HPDE6-E6E7 (cell line): Measurements from ENCODE around the gene LRP6.
"Not testable (repeated sequence)": the region's sequence is repeated elsewhere in the genome, so short reads cannot be mapped to it uniquely, and the experiment has no call there.

Experiments
- DNase-seq: peaks from one replicate; pipeline ENCODE4 v3.0.0; 2011; ENCODE audit warnings: missing footprints; ENCODE audit errors: extremely low spot score

The LRP6 gene

DNA sequence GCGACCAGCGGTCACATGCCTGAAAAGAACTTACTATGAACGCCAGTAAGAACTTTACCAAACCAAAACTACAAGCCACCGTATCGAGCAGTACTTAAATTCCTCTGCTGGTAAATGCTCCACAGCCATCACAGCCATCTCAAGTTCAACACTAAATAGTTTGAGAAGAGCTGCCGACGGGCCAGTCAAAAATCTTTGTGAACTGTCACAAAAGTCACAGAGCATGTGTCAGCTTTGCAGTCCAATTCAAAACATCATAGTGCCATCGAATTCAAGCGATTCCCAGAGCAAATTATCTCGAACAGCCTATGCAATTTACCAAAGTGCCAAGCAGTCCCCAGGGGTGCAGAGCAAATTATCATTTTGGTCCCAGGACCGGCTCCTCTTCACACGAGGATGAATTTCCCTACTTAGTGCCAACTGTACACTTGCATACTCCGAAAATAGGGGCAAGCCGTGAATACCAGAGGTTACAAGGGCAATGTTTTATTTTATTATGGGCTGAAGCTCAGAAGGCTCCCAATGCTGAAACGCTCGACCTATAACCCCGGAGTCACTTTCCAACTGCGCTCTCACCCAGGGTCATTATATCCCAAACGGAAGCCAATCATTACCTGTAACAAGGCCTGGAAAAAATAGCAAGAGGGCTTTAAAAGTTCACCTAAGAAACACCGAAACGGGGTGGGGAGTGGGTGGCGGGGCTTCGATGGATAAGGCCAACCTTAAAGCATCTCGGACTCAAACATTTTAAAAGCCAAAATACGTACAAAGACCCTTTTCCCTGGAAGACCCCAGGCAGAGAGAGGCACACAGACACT is 1.1 kb downstream of the LRP6 start:
- peak; percentile 10 for DNase-seq

DNA sequence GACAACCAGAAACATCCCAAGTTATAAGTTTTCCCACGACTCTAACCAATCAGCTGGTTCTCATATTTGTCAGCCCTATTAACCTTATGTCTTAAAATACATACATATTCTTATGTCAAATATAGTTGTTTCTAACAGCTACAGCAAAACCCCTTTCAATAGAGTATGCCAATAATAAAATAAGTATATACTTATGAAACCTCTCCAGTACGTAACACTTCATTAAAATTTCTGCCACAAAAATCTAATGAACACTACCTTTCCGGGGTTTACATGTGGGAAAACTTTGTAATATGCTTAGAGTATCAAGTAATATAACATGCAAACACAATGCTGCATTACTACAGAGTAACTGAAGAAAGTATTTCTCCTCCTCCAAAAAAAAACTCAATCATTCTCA is 1.8 kb downstream of the LRP6 start:
- DNase-seq: no peak

DNA sequence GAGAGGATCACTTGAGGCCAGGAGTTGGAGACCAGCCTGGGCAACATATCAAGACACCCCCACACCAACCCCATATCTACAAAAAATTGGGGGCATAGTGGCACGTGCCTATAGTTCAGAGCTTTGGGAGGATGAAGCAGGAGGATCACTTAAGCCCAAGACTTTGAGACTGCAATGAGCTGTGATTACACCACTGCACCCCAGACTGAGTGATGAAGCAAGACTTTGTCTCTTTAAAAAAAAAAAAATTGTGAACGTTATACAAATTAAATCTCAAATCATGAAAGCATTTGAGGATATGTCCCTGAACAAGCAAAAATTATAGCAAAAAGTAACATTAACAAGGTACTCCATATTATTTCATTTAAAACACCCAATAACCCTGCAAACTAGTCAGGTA is 2.9 kb downstream of the LRP6 start:
- no peak for DNase-seq

- not testable (repeated sequence) for DNase-seq
Measured at GRCh38 chr12:12256291-12256757, 10.5 kb downstream of the LRP6 start.

DNA sequence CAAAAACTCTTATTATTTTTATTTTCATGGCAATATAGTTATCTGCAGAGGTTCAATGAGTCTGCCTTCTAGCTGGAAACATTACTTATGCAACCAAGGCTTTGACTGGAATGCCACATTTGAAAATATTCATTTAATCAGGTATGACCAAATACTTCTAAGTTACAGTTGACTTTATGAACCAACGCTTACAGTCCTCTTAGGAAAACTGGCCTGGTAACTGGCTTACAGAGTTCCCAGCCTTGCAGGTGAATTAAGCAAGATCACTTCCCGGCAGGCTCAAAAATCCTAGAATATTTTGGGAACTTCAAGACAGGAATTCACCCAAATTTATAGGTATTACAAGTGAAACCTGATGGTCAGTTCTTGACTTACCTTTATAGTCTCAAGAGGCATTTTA is 12.3 kb downstream of the LRP6 start:
- DNase-seq: no peak

DNA sequence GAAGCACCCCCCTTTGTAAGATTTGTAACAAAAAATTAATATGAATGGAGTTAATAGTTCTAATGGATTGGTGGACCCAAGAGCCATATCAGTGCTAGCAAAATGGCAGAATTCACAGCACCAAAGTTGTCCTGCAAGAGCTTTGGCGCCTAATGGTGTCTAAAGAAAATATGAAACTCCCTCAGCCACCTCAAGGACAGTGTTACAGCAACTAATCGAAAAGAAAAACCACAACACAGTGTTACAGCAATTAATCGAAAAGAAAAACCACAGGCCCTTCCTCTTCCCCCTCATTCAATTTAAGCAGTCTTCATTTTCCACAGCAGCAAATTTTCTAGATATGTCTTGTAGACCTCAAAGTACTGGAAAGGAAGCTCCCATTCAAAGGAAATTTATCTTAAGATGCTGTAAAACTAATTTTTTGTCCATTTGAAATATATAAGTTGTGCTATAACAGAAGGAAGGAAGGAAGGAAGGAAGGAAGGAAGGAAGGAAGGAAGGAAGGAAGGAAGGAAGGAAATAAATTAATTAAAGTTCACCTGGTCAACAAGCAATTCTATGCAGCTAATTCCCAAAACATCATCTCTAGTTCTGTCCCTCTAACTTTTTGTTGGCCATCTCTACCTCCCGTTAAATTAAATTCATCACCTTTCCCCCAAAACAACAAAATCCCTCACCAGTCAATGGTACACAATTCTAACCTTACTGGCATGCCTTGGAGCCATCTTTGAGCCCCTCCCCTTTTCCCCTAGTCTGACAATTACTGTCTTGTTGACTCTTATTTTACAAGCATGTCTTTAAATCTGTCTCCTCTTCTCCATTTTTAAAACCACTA is 17.4 kb downstream of the LRP6 start:
- no peak for DNase-seq

- no peak for DNase-seq
Measured at GRCh38 chr12:12247584-12247983, 19.3 kb downstream of the LRP6 start.

DNA sequence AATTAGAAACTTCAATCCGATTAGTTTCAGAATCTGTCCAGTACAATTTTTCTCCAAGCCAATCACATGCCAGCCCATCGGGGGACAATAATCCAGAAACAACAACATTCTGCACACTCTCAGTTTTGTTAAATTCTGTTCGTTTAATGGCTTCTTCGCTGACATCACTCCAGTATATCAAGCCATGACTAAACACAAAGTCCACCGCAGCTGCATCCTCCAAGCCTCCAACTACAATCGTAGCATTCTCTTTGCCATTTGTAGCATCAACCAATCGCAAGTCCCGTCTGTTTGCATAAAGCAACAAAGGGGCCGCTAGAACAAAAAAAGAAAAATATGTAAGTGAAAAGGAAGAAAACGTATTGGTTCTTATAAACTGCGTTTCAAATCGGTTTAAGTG is 22.5 kb downstream of the LRP6 start:
- no peak for DNase-seq

DNA sequence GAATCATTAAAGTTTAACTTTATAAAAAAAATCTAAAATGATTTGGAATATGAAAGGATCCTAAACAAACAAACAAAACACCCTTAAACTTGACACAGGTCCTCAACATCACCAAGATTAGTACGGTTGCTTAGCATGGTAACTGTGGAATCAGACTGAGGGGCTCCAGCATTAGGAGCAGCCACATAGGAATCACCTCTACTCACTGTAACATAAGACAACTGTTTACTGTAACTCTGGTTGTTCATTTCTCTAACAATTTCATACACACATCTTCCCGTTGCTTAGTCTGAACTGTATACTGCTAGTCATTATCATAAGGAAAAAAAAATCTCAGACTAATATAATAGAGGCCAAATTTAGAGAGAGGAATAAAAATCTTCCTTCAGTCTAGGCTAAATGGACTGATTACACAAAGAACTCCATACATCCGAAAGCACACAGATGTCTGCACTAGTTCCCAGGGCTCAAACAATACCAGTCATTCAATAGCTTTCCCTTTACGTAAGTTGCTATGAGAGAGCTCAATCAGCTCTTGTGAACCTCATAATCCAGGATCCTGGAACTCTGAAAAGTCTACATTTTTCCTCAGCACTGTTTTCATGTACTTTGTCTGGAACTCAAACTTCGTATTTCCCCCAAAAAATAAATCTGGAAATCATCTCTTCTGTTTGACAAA is 26.0 kb downstream of the LRP6 start:
- DNase-seq: no peak

GRCh38 chr12:12239127-12239526 is 27.7 kb downstream of the LRP6 start:
- DNase-seq: no peak

DNA sequence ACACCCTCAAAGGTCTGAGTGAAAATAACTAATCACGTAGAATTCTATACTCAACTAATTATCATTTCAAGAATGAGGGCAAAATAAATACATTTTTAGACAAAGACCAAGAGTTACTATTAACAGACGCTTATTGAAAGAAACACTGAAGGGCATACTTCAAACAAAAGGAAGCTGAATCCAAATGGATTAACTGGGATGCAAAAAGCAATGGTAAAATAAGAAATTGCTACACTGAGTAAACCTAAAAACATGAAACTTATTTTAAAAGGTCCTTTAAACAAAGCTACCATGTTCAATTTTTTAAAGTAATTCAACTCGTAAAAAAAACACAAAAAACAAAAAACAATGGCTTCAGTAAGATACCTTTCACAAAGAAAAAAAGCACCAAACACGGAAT is 28.2 kb downstream of the LRP6 start:
- DNase-seq: no peak

DNA sequence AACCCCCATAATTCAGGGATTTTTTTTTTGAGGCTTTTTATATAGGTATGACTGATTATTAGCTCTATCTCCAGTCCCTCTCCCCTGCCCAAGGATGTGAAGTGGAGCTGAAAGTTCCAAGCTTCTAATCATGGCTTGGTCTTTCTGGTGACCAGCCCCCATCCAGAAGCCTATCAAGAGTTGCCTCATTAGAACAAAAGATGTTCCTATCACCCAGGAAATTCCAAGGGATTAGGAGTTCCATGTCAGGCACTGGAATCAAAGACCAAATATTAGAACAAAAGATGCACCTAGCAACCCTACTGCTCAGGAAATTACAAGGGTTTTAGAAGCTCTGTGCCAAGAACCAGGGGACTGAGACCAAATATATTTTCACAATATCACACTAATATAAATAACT is 29.9 kb downstream of the LRP6 start:
- DNase-seq: no peak

GRCh38 chr12:12230275-12230674 is 36.6 kb downstream of the LRP6 start:
- no peak for DNase-seq

DNA sequence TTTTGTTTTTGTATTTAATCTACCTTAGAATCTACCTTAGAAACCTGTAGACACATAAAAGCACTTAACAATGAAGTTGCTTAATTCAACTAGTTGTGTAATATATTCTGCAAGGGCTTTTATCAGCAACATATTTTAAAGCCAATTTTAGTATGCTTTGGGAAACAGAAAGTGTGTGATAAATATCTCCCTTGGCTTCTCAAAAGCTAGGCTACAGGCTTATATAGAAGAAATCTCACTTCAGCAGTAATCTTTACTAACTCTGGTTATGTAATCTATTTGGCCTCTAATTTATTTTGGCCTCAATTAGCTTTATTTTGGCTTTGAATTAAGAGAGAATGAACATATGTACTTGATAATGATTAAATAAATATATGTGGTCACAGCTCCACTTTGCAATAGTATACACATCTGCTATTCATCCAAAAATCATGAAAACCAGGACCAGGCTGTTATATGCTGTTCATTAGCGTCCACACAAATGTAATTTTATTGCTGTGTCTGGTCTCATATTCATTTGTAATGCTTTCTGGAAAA is 37.2 kb downstream of the LRP6 start:
- DNase-seq: no peak

DNA sequence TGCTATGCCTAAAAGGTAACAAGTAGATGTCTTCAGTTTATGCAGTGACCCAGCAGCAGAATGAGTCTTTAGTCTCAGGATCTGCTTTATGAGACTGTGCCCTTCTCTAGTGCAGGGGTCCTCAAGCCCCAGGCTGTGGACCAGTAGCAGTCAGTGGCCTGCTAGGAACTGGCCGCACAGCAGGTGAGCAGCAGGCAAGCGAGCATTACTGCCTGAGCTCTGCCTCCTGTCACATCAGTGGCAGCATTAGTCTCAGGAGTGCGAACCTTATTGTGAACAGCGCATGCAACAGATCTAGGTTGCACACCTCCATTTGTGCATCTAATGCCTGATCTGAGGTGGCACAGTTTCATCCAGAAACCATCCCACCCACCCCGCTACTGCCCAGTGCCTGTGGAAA is 38.4 kb downstream of the LRP6 start:
- DNase-seq: no peak

DNA sequence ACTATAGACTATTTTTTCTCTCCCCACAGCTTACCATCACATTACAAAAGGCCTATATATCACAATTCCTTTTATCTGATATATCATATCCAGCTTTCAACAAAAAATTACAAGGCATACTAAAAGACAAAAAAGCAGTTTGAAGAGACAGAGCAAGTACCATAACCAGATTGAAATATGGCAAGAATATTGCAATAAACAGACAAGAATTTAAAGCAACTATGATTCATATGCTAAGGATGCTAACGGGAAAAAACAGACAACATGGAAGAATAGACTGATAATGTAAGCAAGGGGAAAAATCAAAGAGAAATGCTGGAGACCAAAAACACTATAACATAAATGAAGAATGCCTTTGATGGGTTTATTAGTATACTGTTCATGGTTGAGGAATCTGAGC is 40.7 kb downstream of the LRP6 start:
- no peak for DNase-seq

- no peak for DNase-seq
Measured at GRCh38 chr12:12224240-12224940, 42.5 kb downstream of the LRP6 start.

GRCh38 chr12:12221560-12221959 is 45.3 kb downstream of the LRP6 start:
- no peak for DNase-seq

GRCh38 chr12:12219664-12220063 is 47.2 kb downstream of the LRP6 start:
- DNase-seq: no peak

DNA sequence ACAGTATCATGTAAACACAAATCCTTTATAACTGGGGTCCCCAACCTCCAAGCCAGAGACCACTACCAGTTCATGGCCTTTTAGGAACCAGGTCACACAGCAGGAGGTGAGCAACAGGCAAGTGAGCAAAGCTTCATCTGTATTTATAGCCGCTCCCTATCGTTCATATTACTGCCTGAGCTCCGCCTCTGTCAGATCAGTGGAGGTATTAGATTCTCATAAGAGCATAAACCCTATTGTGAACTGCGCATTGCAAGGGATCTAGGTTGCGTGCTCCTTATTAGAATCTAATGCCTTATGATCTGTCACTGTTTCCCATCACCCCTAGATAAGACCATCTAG is 49.9 kb downstream of the LRP6 start:
- DNase-seq: no peak

DNA sequence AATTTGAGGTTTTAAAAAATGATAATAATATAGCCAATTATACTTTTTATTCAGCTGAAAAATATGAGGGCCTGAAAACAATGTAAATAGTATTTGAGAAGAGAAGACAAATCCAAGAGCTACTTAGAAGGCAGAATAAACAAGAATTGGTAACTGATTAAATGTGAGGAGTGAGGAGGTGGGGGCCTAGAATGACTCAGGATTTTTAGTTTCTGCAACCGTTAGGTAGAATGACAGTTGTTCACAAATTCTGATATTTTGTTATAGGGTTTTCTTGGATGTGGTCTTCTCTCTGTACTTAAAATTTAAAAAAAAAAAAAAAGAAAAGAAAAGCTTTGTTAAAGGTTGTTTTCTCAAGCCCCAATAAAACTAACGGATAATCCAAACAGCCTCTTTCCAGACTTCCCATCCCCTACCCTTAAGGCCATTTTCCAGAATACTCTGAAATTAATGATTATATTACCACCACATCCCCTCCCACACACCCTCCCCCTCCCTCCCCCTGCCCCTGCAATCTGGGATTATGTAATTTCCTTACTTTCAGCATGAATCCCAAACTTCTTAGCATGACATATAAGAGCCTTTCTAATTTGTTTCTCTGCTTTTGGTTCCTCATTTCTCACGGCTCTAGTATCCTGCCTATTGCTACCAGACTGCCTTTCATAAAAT is 50.4 kb downstream of the LRP6 start:
- no peak for DNase-seq
